ENCODE results near the gene DCDC2C.
"Not testable (repeated sequence)": the region's sequence is repeated elsewhere in the genome, so short reads cannot be mapped to it uniquely, and the experiment has no call there.

The DCDC2C gene

DNA sequence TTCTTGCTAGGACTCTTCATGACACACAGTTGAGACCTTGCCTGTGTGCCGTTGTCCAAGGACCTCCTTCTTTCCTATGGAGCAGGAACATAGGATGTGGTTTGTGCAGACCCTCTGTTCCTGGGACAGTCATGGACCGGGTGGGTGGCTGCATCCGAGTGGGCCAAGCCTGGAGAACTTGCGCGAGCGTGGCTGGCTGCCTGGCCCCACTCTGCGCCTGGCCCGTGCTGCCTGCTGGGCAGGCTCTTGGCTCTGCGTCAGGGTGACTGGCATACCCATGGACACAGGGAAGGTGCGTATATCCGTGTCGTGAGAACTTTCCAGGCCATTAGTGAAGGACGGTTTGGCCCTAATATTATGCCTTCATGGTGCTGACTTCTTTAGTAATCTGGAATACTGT, 68.2 kb downstream of the DCDC2C start:
- DNase-seq (ENCODE audit: low read depth in 2 of 2) = no peak

GRCh38 chr2:3774336-3774735, 71.0 kb downstream of the DCDC2C start:
- DNase-seq (ENCODE audit: low read depth in 2 of 2) = no peak

DNA sequence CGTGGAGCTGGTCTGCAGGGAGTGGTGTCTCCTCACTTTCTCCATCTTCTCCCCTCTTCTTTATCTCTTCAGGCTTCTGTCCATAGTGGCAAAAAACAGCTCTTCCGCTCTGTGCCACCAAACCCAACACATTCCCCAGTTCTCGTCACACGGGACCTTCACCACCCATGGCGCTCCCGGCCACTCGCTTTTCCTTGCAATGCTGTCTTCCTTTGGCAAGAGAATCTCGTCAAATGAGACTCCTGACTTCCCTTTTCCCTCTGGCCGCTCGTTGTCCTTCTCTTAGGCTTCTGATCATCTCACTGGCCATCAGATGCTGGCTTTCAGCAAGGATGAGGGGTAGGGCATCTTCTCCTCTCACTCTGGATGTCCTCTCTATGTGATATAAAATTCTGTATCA, 72.9 kb downstream of the DCDC2C start:
- DNase-seq (ENCODE audit: low read depth in 2 of 2) = no peak

DNA sequence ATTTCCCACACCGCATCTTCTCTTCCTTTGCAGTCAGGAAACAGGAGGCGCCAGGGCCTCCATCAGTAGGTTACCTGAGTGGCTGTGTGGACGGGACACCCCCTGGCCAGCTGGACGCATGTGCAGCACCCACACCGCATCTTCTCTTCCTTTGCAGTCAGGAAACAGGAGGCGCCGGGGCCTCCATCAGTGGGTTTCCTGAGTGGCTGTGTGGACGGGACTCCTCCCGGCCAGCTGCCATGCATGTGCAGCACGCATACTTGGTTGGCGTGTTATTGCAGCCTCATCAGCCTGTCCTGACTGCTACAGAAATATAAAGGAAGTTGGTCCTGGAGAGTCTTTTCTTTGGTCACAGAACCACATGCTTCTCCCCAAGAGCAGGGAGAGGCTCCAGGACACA, 74.6 kb downstream of the DCDC2C start:
- no peak for DNase-seq (ENCODE audit: low read depth in 2 of 2)

GRCh38 chr2:3778851-3779495, 75.6 kb downstream of the DCDC2C start:
- DNase-seq (ENCODE audit: low read depth in 2 of 2) = no peak

GRCh38 chr2:3779496-3780049, 76.2 kb downstream of the DCDC2C start:
- no peak for DNase-seq (ENCODE audit: low read depth in 2 of 2)

DNA sequence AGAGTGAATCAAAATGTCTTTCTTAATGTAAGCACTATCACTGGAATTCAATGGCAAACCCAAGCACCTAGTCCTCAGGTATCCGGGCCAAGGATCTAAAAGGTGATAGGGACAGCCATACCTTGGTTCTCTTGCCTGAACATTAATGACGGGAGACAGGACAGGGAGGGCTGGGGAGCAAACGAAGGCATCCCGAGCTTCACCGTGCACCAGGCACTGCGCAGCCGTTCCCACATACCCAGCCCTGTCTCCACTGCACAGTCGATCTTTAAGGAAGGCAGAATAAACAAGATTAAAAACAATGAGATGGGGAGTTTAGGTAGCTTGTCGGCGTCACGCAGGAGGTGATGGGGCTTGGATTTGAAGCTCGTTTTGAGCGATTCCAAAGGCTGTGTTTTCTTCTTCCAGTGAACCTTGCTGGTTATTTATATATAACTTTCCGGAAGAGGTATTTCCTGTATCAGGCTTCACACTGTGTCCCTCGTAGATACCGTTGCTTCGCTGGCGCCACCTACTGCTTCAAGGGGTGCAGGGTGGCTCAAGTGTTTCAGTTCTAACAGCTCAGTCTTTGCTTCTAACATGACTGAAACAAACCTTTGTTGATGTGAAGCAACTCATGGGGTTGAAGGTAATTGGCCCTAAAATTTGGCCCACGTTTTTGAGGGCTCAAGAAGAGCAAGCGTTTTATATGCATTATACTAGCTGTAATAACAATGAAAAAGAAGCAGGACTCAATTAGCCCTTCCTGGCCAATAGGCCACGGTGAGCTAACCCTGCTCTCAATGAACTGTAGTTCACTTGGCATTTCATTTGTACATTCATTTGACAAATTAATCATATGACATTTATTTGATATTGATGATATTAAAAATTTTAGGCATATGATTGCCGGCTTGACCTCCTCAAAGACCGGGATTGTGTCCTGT, 77.4 kb downstream of the DCDC2C start:
- peak; percentile 27 to 34 for DNase-seq (ENCODE audit: low read depth in 2 of 2)

- DNase-seq (ENCODE audit: low read depth in 2 of 2) = no peak
Measured at GRCh38 chr2:3784731-3785130, 81.4 kb downstream of the DCDC2C start.

GRCh38 chr2:3785220-3785889, 82.0 kb downstream of the DCDC2C start:
- no peak for DNase-seq (ENCODE audit: low read depth in 2 of 2)

DNA sequence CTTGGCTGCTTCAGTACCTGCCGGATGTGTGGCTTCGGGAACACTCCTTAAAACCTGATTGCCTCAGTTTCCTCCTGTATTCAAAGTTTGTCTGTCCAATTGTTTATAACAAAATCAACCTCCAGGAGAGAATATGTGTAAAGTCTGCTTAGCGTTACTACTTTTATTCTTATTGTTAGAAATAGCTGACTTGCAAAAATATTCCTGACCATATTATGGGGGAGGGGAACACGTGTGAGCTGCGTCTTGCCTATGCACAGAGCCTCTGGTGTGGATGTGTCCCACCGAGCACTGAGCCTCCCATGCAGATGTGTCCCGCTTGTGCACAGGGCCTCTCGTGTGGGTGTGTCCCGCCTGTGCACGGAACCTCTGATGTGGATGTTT, 82.5 kb downstream of the DCDC2C start:
- DNase-seq (ENCODE audit: low read depth in 2 of 2) = no peak

- no peak for DNase-seq (ENCODE audit: low read depth in 2 of 2)
Measured at GRCh38 chr2:3787768-3788167, 84.4 kb downstream of the DCDC2C start.

- no peak for DNase-seq (ENCODE audit: low read depth in 2 of 2)
Measured at GRCh38 chr2:3789256-3789655, 85.9 kb downstream of the DCDC2C start.

DNA sequence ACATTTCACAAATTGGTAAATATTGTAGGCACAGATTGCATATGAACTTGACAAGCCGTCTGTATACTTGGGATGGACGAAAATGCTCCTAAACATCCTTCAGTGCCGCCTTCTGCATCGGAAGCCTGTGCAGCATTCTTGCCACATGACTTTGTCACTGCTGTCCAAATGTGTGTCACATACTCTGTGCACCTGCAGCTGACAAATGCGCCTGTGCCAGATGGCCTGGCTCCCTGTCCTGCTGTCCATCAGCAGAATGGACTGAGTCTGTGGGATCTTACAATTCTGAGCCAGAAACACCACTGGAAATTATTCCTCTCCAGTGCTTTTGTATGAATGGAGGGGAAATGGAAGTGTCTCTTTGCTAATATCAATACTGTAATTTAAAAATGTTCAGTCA, 89.9 kb downstream of the DCDC2C start:
- DNase-seq (ENCODE audit: low read depth in 2 of 2) = no peak

- DNase-seq (ENCODE audit: low read depth in 2 of 2) = no peak
Measured at GRCh38 chr2:3801506-3801905, 98.1 kb downstream of the DCDC2C start.

- no peak for DNase-seq (ENCODE audit: low read depth in 2 of 2)
Measured at GRCh38 chr2:3805201-3805939, 102.0 kb downstream of the DCDC2C start.

- no peak for DNase-seq (ENCODE audit: low read depth in 2 of 2)
Measured at GRCh38 chr2:3806168-3806567, 102.8 kb downstream of the DCDC2C start.

GRCh38 chr2:3806730-3807129, 103.4 kb downstream of the DCDC2C start:
- DNase-seq (ENCODE audit: low read depth in 2 of 2) = no peak

- DNase-seq (ENCODE audit: low read depth in 2 of 2) = no peak
Measured at GRCh38 chr2:3807853-3808252, 104.5 kb downstream of the DCDC2C start.

DNA sequence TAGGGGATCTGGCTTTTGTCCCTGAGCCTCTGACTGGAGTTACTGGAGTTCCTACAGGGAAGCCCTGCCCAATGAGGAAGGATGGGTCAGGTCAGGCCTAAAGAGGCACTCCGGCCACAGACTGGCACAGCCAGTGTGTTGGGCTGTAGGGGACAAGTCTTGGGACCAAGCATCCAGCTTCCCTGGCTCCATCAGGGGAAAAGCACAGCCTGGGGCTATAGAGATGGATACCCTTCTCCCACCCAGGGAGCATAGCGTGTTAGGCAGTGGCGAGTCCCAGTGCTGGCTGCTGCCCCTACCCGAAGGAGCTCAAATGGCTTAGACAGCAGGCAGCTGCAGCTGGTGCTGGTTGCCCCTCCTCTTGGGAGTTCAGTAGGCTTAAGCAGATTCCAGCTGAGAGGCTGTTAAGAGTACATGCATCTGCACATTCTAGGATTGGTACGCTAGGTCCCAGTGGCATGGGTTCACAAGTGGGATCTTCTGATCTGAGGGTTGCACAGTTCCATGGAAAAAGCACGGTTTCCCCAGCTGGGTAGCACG, 111.4 kb downstream of the DCDC2C start:
- no peak for DNase-seq (ENCODE audit: low read depth in 2 of 2)

- not testable (repeated sequence) for DNase-seq (ENCODE audit: low read depth in 2 of 2)
Measured at GRCh38 chr2:3817144-3817543, 113.8 kb downstream of the DCDC2C start.

GRCh38 chr2:3823748-3824147, 120.4 kb downstream of the DCDC2C start:
- DNase-seq (ENCODE audit: low read depth in 2 of 2) = no peak

Data from stimulated activated CD8-positive, alpha-beta memory T cell treated with anti-CD3 and anti-CD28 coated beads, Interleukin-15, amount 100 ng/mL, for 48 hours (primary cell).